Measurements from ENCODE around the gene IFT172.

GRCh38 chr2:27518782-27519113 lies 29.2 kb upstream of the IFT172 start:
- TF ChIP-seq PRDM15 (CRISPR knock-in tag; IDR thresholded peaks at IDR 0.05) (no peak), ZSCAN18 (CRISPR knock-in tag; IDR thresholded peaks at IDR 0.05) (no peak)

Measured in WTC11 (cell line).